Right lobe of liver (tissue), 4 donors: ENCODE results near the gene FAXDC2.

Experiments
- CTCF ChIP-seq, 4 donors: fragments of 200-600 bp in 3 of 4; fragments of 450-650 bp in 1 of 4; IDR thresholded peaks; one replicate each; pipeline versions ENCODE4 v1.5.1 to v1.8.0; 2016 to 2022; ENCODE audit warnings: antibody characterized with exemption in 4 of 4, mild to moderate bottlenecking in 2 of 4
- POLR2A ChIP-seq: fragments of 450-650 bp; IDR thresholded peaks from one replicate; pipeline ENCODE4 v1.6.1; 2017; ENCODE audit warnings: antibody characterized with exemption, mild to moderate bottlenecking
- donor health status: DM: no; HTN: no; CAD: no.
- donor health status: DM: no; HTN: no; CAD: no.
- donor health status: DM: no; HTN: yes; CAD: no.

DNA sequence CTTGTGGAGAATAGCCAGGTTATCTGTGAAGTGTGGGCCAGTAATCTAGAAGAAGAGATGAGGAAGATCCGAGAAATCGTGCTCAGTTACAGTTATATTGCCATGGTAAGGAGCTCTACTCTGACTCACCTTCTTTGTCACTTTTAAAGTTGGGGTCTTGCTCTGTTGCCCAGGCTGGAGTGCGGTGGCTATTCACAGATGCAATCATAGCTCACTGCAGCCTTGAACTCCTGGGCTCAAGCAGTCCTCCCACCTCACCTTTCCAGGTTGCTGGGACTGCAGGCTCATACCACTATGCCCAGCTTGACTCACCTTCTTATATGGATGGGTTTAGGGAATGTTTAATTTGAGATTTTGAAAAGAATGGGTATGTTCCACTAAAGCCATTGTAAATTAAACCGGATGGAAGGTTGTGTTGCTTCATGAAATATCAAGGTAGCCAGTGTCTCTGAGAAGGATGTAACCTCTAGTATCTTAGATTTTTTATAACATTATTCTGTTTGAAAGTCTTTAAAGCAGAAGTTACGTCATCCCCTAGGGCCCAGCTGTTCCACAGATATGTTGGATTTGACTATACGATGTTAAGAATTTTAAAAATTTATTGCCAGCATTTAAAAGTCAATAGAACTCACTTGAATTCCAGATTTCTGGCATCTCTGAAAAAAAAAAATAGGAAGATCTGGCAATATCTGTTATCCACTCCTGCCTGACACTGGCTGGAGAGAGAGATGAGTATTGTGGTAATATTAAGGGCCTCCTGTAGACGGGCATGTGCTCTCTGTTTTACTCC lies 13.1 kb upstream of the FAXDC2 start:
- TF ChIP-seq POLR2A (no peak), CTCF (IDR thresholded peaks at IDR 0.05) (no peak)
